ENCODE data around the gene PLXNA4. TPM values are rescaled to one million over a fixed set of nuclear protein-coding genes. Genes with fewer than 3 reads are reported as not detected.

The PLXNA4 gene
- total and polyA plus RNA-seq, 9 of the 15 experiments (the other 6 are each of a cell fraction or from before 2014, with no cell fraction given), result under 0.01 to 0.09 TPM; not detected in 7

GRCh38 chr7:132446260-132446659 lies 130.0 kb downstream of the PLXNA4 start (continued):
- TF ChIP-seq ZBTB40 (IDR thresholded peaks at IDR 0.05), result no peak
- TF ChIP-seq ZBTB40 (CRISPR knock-in tag; IDR thresholded peaks at IDR 0.05), result no peak
- TF ChIP-seq ZNF583 (CRISPR knock-in tag; IDR thresholded peaks at IDR 0.05), result no peak
- no peak for TF ChIP-seq ID3 (CRISPR knock-in tag; IDR thresholded peaks at IDR 0.05)
- TF ChIP-seq ID3 (tag; IDR thresholded peaks at IDR 0.05), result no peak
- no peak for TF ChIP-seq HSF4 (CRISPR knock-in tag; IDR thresholded peaks at IDR 0.05; ENCODE audit: borderline replicate concordance)
- no peak for TF ChIP-seq SIX5 (IDR thresholded peaks at IDR 0.05; ENCODE audit: borderline replicate concordance in 1 of 2, insufficient read depth in 1 of 2, low read depth in 1 of 2, low read length in 2 of 2)
- TF ChIP-seq FOXP4 (CRISPR knock-in tag; IDR thresholded peaks at IDR 0.05; ENCODE audit: borderline replicate concordance), result no peak
- TF ChIP-seq HMGXB4 (CRISPR knock-in tag; IDR thresholded peaks at IDR 0.05), result no peak
- TF ChIP-seq TARDBP (IDR thresholded peaks at IDR 0.05), result no peak
- TF ChIP-seq ASH1L (IDR thresholded peaks at IDR 0.05; ENCODE audit: borderline replicate concordance, low read depth, partially characterized antibody), result no peak
- no peak for TF ChIP-seq SRSF9 (IDR thresholded peaks at IDR 0.05; ENCODE audit: borderline replicate concordance, low read depth, low read length)
- TF ChIP-seq ZBTB33 (CRISPR knock-in tag; IDR thresholded peaks at IDR 0.05), result no peak
